Motor neuron (in vitro differentiated cells): Measurements from ENCODE around the gene CCDC141. TPM values are rescaled to one million over a fixed set of nuclear protein-coding genes. Genes with fewer than 3 reads are reported as not detected.
"Not testable (repeated sequence)": the region's sequence is repeated elsewhere in the genome, so short reads cannot be mapped to it uniquely, and the experiment has no call there.

Experiments
- ATAC-seq, 8 experiments: fragments of 200-7000 bp; cut with Tn5 transposase; replicated peaks in 6 of 8; 2 replicates each; pipeline ENCODE4 v1.8.0; 2021; ENCODE audit warnings: mild to moderate bottlenecking in 8 of 8, moderate library complexity in 8 of 8
- H3K27ac ChIP-seq, 2 donors: fragments of 250-450 bp; sonication (Bioruptor Pico); 2 replicates each; pipeline ENCODE4 v1.9.0; 2021; ENCODE audit warnings: antibody characterized with exemption in 2 of 2, mild to moderate bottlenecking in 2 of 2, moderate library complexity in 1 of 2
- H3K4me1 ChIP-seq, 2 donors: fragments of 250-450 bp; sonication (Bioruptor Pico); replicated peaks in 1 of 2; 2 replicates each; pipeline ENCODE4 v1.6.1; 2021; ENCODE audit warnings: antibody characterized with exemption in 2 of 2, mild to moderate bottlenecking in 2 of 2, moderate library complexity in 1 of 2
- H3K4me3 ChIP-seq, 5 donors: fragments of 250-450 bp; sonication (Bioruptor Pico); 2 replicates each; pipeline ENCODE4 v1.9.0; 2021; ENCODE audit warnings: antibody characterized with exemption in 5 of 5, mild to moderate bottlenecking in 5 of 5, moderate library complexity in 4 of 5
- WGBS, 10 experiments: fragments of 450-650 bp; shearing (Covaris generic); methylation state at CpG; one replicate each; pipeline ENCODE4 v1.0.0; 2022; 5-methylcytosine and 5-hydroxymethylcytosine counted together
- in situ Hi-C, 9 experiments: fragments of 400-800 bp; cut with MboI; loops; one replicate each; pipeline ENCODE4 v1.15.0; 2021; ENCODE audit warnings: low sequenced_read_pairs in 9 of 9, low pct_unique_long_range_greater_than_20kb in 2 of 9; ENCODE audit not compliant: unreplicated experiment in 9 of 9
- total RNA-seq, 8 experiments: library from RNA; unstranded; fragments of 300-600 nt; gene quantifications; 2 replicates each; pipeline versions ENCODE4 v1.2.3 to v1.2.4, GENCODE V29; 2022

CCDC141 gene
- total RNA-seq, 8 experiments from 2014 or later = under 0.01 to 0.38 (median 0.17) TPM; not detected in 2

GRCh38 chr2:179068991-179069643, 19.2 kb upstream of the CCDC141 start:
- no peak overlapping the region for H3K4me3 ChIP-seq
- H3K27ac ChIP-seq = no peak overlapping the region
- in situ Hi-C loops = no loop called here
- no peak for ATAC-seq
- WGBS, 10 experiments = 0 to 92% (median 55%) methylated on average over 1 to 2 of the region's 2 CpGs; no CpG with 5 or more reads in 2 of the 10 experiments
- H3K4me1 ChIP-seq = no peaks in the 10 kb centered on the region

DNA sequence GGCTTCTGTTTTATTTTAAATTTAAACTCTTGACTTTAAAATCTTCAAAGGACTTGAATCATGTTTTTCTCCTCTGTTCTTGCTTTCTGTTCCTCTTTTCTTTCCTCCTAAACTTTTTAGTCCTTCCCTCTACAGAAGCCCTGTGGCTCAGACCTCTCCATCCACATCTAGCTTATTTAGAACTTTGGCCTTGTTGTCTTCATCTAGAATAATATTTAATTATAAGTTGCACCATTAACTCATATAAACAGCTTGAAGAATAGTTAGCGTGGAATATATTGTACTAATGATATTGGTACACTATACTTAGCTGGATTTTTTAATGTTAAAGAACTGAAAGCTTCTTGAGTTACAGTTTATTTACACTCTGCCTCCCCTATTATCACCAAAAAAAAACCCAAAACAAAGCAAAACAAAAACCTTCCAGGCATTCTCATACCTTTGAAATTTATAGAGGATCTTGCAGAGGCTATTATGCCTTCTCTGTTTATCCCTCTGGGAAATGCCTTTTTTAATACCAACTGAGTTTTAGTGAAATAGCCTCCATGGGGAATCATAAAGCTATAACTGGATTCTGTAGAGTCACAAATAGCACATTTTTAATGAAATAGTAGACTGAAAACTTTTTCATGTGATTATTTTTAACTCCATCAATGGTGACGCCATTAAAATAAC, 9.2 kb upstream of the CCDC141 start:
- H3K4me1 ChIP-seq = peaks cover 5 to 12% of the 10 kb centered on the region in 2 donors
- in situ Hi-C loops = no loop called here
- WGBS, 10 experiments = 0 to 100% (median 75%) methylated on average over 1 to 2 of the region's 2 CpGs; no CpG with 5 or more reads in 1 of the 10 experiments
- H3K4me3 ChIP-seq = no peak overlapping the region
- H3K27ac ChIP-seq = no peak overlapping the region
- ATAC-seq = no peak

GRCh38 chr2:179057737-179058136, 7.8 kb upstream of the CCDC141 start:
- peaks cover 5 to 12% of the 10 kb centered on the region in 2 donors for H3K4me1 ChIP-seq
- WGBS, 10 experiments = 29 to 72% (median 54%) methylated on average over 1 to 5 of the region's 5 CpGs; no CpG with 5 or more reads in 3 of the 10 experiments
- in situ Hi-C loops = no loop called here
- no peak overlapping the region for H3K4me3 ChIP-seq
- ATAC-seq = no peak
- H3K27ac ChIP-seq = peak overlapping the region in 1 of 2 donors; percentile 56

GRCh38 chr2:179053568-179053967, 3.6 kb upstream of the CCDC141 start:
- ATAC-seq, H3K27ac ChIP-seq, in situ Hi-C loops, H3K4me3 ChIP-seq: not testable (repeated sequence)
- 50 to 100% (median 63%) methylated on average over 1 to 2 of the region's 3 CpGs; no CpG with 5 or more reads in 5 of the 10 experiments for WGBS, 10 experiments
- peaks cover 13 to 31% of the 10 kb centered on the region in 2 donors for H3K4me1 ChIP-seq

DNA sequence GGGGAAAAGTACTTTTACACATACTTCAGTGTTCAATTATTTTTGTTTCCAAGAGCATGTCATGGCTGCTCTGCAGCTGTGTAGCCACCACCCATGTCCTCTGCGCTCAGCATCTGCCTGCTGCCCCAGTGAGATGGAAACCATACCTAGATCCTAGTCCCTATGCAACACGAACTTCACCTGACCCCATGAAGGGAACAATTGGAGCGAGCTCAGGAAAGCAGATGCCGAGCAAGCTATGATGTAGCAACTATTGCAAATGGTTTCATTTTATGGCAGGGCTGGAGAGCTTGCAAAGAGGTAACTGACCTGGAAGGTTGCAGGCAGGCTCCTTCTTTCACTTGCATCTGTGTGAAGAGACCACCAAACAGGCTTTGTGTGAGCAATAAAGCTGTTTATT, 1.3 kb upstream of the CCDC141 start:
- in situ Hi-C loops = no loop called here
- peak in 2 of 8 experiments; percentile 28 to 62 for ATAC-seq
- WGBS, 10 experiments = 0 to 100% (median 36%) methylated on average over 1 to 4 of the region's 4 CpGs; no CpG with 5 or more reads in 2 of the 10 experiments
- Histone ChIP-seq H3K27ac (no peak overlapping the region), H3K4me1 (peaks cover 23 to 25% of the 10 kb centered on the region in 2 donors), H3K4me3 (no peak overlapping the region)

- H3K4me1 ChIP-seq = peaks cover 23 to 25% of the 10 kb centered on the region in 2 donors
- in situ Hi-C loops = no loop called here
- no peak overlapping the region for H3K4me3 ChIP-seq
- no peak for ATAC-seq
- no peak overlapping the region for H3K27ac ChIP-seq
Measured at GRCh38 chr2:179050755-179051154, 818 bp upstream of the CCDC141 start.

DNA sequence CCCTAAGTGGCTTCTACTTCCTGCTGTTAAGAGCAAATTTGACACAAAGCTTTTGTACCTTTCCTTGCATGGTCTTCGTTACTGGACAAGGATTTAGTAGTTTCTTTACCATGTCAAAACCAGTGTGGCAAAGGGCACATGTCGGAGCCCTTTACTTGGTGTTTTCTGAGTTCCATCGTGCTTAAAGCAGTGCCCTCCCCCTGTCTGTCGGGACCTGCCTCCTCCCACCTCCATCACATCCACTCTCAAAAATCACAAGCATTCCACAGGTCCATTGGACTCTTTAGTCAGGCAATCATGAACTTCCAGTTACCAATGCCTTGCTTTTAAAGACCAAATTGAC, 763 bp downstream of the CCDC141 start:
- Histone ChIP-seq H3K4me1 (peaks cover 23 to 25% of the 10 kb centered on the region in 2 donors), H3K27ac (no peak overlapping the region), H3K4me3 (no peak overlapping the region)
- 7 to 90% (median 73%) methylated on average over 1 to 4 of the region's 4 CpGs; no CpG with 5 or more reads in 3 of the 10 experiments for WGBS, 10 experiments
- no peak for ATAC-seq
- in situ Hi-C loops = no loop called here

DNA sequence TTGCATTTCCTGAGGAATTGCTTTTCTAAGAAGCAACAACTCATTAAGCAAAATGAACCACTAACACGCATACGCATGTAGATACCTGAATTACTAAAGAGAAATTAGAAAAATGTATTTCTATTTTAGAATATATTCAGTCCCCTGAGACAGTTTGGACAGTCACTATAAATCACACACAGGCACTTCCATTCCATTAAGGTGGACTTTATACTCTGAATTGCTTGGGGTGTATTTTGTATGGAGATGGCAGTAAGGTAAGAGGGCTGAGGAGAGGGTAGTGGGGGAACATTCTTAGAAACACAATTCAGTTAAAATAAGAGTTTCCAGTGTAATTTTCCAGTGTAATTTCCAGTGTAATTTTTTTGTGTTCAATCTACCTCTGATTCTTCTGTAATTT, 1.8 kb downstream of the CCDC141 start:
- WGBS, 10 experiments = 43 to 100% (median 73%) methylated on average over 2 of the region's 2 CpGs
- no peak overlapping the region for H3K27ac ChIP-seq

DNA sequence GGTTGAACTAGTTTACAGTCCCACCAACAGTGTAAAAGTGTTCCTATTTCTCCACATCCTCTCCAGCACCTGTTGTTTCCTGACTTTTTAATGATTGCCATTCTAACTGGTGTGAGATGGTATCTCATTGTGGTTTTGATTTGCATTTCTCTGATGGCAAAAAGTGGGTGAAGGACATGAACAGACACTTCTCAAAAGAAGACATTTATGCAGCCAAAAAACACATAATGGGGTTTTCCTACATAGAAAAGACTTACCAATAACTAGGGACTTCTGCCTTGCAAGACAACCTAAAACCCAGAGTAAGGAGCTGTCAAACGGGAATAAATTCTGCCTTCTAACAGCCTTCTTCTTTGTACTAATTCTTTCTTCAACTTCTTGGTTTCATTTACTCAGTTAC, 4.3 kb downstream of the CCDC141 start:
- ATAC-seq, H3K27ac ChIP-seq, H3K4me3 ChIP-seq, in situ Hi-C loops: not testable (repeated sequence)
- WGBS, 10 experiments = 0 to 14% (median 0%) methylated on average over 1 of the region's 1 CpG; no CpG with 5 or more reads in 6 of the 10 experiments
- peaks cover 17 to 23% of the 10 kb centered on the region in 2 donors for H3K4me1 ChIP-seq

More for the DNA sequence above, 1.8 kb downstream of the CCDC141 start:
- Histone ChIP-seq H3K4me1 (peaks cover 23 to 25% of the 10 kb centered on the region in 2 donors), H3K4me3 (no peak overlapping the region)
- peak in 5 of 8 experiments; percentile 83 to 98 (median 95) for ATAC-seq
- in situ Hi-C loops = no loop called here

DNA sequence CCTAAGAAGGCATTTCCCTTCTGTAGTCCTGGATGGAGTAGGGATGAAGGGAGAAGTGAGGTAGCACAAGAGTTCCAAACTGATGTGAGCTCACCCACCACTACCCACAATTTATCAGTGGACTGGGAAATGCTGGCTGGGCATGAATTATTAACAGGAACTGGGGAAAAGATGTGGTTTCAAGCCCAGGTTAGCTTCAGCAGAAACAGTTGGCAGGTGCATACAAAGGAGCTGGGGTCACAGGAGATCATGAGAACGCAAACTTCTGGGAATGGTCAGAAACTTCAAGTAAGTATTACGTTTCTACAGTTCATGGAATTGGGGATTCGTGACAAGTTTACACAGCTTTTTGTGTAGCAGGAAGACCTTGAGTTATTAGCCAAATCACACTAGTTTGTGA, 5.4 kb downstream of the CCDC141 start:
- WGBS, 10 experiments = 10 to 100% (median 71%) methylated on average over 2 to 3 of the region's 3 CpGs; no CpG with 5 or more reads in 1 of the 10 experiments
- no peak overlapping the region for H3K4me3 ChIP-seq
- in situ Hi-C loops = no loop called here
- no peak for ATAC-seq
- no peak overlapping the region for H3K27ac ChIP-seq
- H3K4me1 ChIP-seq = peaks cover 12 to 22% of the 10 kb centered on the region in 2 donors

GRCh38 chr2:179037807-179038206, 12.1 kb downstream of the CCDC141 start:
- no peak overlapping the region for H3K4me3 ChIP-seq
- H3K4me1 ChIP-seq = no peaks in the 10 kb centered on the region
- no peak for ATAC-seq
- 61 to 96% (median 83%) methylated on average over 1 to 4 of the region's 4 CpGs; no CpG with 5 or more reads in 3 of the 10 experiments for WGBS, 10 experiments
- in situ Hi-C loops = no loop called here
- H3K27ac ChIP-seq = no peak overlapping the region

DNA sequence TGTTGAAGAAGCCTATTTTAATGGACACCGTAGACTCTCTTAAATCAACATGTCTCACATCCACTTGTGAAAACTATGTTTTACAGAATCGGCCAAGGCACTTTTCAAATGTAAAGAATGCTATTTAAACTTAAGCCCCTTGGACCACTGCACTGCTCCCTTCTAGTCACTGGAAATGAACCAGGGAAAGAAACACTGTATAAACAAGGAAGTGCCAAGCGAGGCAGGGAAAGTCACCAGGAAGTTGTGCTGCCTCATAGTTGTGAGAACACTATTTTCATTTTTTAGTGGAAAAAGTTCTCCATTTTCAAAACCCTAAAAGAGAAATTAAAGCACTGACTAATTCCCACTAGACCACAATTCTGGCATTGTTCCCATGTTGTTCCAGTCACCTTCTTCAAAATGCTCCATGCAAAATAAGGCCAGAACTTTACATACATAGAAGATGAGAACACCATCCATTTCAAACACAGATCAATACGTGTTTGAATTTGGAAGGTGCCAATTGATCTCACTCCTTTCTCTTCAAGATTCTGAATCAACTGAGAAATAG, 13.5 kb downstream of the CCDC141 start:
- Histone ChIP-seq H3K27ac (no peak overlapping the region), H3K4me3 (no peak overlapping the region), H3K4me1 (no peaks in the 10 kb centered on the region)
- ATAC-seq = no peak
- in situ Hi-C loops = no loop called here
- 41 to 91% (median 80%) methylated on average over 1 to 4 of the region's 4 CpGs; no CpG with 5 or more reads in 1 of the 10 experiments for WGBS, 10 experiments

DNA sequence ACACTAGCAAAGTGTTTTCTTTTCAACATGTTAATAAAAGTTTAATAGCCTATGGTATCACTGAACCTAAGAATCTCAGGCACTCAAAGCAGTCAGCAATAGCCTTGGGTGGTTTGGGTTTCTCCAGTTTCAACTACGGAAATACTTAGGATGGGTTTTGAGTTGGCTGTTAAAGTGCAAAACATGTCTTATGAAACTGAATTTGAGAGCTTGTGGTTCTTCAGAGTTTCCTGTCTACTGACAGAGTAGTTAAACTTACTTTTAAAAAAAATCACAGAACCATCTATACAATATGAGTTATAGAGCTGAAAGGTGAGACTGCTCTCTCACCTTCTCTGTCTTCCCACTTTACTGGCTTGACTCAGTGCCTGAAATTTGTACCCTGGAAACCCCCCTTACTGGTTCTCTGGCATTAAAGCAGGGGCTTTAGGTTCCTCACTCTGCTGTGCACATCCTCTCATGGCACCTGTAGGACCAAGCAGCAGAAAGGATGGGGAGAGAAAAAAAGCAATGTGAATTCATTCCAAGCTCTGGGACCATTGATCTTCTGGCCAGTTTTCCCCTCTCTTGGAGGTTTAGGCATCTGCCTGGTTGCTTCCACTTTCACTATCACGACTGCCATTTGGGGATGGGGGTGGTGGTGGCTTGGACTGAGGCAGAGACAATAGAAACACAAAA, 18.1 kb downstream of the CCDC141 start:
- H3K27ac ChIP-seq = no peak overlapping the region
- H3K4me1 ChIP-seq = no peaks in the 10 kb centered on the region
- ATAC-seq = peak in 3 of 8 experiments; percentile 68 to 96 (median 90)
- no peak overlapping the region for H3K4me3 ChIP-seq
- 0 to 100% (median 75%) methylated on average over 1 to 2 of the region's 2 CpGs; no CpG with 5 or more reads in 3 of the 10 experiments for WGBS, 10 experiments
- in situ Hi-C loops = no loop called here
